Activated T-cell treated with anti-CD3 and anti-CD28 coated beads, Interleukin-2, amount 50 U/mL, for 48 hours (primary cell): Measurements from ENCODE around the gene PRR11.
A peak's percentile ranks its signal among the peaks of the same experiment; 100 is the strongest.
"Not testable (repeated sequence)": the region's sequence is repeated elsewhere in the genome, so short reads cannot be mapped to it uniquely, and the experiment has no call there.

ENCODE experiments used
- DNase-seq, 2 experiments: peaks; one replicate each; pipeline ENCODE4 v3.0.0-alpha.2; 2020

The PRR11 gene

DNA sequence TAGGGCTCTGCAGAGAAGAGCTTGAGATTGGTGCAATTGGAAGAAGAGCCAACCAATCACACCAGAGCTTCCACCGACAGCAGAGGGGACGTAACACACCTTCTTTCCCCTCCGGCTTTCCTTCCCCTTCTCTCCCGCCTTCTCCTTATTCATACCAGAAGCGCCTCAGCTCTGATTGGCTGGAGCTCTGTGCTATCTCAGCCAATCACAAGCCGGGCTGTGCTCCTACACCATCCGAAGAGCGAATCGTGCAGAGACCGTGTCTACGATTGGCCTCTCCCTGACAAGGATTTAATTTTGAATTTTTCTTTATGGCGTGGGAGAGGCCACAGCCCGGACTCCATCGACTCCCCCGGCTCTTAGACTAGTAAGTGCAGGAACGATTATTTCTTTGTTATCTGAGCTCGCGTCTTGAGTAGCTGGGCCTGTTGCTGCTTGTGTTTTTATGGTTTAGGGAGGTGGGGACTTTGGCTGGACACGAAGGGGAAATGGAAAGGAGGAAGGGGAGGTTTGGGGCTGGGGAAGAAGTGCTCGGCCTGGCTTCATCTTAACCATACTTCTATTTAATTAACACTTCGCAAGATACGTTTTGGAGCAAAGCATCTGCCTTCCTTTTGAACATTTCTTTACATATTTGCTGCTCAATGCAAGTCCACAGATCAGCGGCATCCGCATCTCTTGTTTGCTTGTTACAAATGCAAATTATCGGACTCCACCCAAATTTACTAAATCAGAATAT, at the start of gene PRR11:
PRR11 (plus strand) TSS at position 308 of the 739 bp plus-strand sequence. CDS start 14,007 bp downstream, outside the sequence.
- peak; percentile 88 to 90 for DNase-seq

DNA sequence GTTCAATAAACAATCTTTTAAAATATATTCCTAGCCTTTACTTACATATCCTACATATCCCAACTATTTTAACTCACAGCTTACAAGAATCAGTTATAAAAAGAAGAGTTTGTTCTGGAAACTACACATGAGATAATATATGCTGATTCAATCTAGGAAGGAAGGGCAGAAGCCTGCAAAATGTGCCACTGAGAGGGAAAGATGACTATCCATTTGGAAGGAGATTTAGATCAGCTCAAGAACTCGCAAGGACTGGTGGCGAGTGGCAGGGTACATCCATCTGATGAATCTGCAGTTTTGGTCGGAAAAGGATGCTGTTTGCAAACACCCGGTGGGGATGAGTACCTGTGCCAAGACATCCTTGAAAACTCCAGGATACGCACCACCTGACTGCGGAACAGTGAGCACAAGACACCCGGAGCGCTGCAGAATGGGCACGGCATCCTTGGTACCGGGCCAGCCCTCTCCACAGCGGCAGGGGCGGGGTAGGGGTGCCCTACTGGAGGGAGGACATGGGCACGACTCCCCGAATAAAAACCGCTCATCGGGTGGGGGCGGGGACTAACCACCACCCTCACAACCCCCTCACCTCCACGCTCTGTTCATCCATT, 49.6 kb upstream of the PRR11 start:
- DNase-seq, result peak; percentile 79

GRCh38 chr17:59106463-59107305, 48.9 kb upstream of the PRR11 start, which contains the start of gene TRIM37:
TSS of gene TRIM37 (minus strand) at chr17:59106880. CDS start at chr17:59106461, 419 bp downstream.
- DNase-seq, result peak; percentile 99

- DNase-seq, result no peak
Observed at GRCh38 chr17:59107306-59107670, 48.3 kb upstream of the PRR11 start.

DNA sequence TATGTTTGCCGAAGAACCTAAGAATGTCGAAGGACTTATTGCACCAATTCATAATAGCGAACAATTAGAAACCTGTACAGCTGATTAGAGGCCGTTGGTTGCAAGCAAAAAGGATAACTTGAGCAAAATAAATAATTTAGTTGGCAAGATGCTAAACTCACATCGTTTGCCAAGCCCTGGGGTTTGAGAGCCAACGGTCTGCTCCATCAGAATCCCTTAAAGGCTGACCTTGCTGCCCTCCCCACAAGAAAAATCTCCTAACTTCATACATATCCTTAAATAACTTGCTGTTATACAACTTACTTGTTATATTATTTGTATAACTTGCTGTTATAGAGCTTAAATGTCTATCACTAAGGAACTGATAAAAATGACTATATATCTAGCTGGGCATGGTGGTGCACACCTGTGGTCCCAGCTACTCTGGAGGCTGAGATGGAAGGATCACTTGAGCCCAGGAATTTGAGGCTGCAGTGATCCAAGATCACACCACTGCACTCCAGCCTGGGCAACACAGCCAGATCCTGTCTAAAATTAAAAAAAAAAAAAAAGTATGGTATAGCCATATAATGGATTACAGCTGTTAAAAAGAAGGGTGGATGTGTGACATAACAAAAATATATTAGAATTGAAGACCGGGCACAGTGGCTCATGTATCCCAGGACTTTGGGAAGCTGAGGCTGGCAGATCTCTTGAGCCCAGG, 47.0 kb upstream of the PRR11 start:
- no peak for DNase-seq

DNA sequence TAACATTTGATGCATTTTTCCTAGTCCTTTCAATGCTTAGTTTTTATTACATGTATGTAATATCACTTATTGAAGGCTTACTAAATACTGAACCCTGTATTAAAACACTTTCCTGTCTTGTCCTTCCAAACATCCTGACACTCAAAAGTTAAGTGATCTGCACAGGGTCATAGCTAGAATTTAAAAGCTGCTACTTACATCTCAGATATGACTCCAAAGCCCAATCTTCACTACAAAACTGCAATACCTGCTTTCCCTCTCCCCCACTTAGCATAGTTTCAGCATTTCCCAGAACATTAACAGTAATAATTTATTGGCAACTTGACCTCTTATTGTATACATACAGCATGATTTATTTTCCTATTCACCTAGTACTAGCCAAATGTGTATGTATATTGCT, 44.6 kb upstream of the PRR11 start:
- DNase-seq, result no peak

- DNase-seq, result no peak
Observed at GRCh38 chr17:59111539-59111938, 44.0 kb upstream of the PRR11 start.

GRCh38 chr17:59115474-59115873, 40.1 kb upstream of the PRR11 start:
- no peak for DNase-seq

DNA sequence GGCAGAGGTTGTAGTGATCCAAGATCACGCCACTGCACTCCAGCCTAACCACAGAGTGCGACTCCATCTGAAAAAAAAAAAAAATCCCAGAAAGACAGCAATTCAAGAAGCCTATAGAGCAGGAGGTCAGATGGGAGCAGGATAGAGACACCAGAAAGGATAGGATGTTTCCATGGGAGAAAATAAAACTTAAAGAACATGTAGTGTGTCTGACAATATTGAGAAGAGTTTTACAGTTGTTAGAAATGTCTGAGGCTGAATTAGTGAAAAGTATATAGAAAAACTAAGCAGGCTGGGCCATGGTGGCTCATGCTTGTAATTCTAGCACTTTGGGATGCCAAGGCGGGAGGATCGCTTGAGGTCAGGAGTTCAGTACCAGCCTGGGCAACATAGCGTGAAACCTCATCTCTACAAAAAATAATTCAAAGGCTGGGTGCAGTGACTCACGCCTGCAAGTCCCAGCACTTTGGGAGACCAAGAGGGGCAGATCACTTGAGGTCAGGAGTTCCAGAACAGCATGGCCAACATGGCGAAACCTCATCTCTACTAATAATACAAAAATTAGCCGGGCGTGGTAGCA, 33.6 kb upstream of the PRR11 start:
- no peak for DNase-seq

DNA sequence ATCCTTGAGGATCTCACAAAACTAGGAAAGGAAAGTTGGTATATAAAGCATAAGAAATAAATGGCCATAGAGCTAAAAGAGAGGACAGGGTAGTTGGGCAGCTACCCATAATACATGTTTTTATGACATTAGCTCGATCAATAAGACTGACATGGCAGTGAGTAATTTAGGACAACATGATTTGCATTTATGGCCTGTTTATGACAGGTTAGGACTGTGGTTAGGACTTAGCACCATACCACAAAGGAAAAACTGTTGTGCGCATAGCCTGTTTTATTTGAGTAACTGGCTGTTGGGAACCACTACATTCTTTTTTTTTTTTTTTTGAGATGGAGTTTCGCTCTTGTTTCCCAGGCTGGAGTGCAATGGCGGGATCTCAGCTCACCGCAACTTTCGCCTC, 30.9 kb upstream of the PRR11 start:
- DNase-seq, result no peak

DNA sequence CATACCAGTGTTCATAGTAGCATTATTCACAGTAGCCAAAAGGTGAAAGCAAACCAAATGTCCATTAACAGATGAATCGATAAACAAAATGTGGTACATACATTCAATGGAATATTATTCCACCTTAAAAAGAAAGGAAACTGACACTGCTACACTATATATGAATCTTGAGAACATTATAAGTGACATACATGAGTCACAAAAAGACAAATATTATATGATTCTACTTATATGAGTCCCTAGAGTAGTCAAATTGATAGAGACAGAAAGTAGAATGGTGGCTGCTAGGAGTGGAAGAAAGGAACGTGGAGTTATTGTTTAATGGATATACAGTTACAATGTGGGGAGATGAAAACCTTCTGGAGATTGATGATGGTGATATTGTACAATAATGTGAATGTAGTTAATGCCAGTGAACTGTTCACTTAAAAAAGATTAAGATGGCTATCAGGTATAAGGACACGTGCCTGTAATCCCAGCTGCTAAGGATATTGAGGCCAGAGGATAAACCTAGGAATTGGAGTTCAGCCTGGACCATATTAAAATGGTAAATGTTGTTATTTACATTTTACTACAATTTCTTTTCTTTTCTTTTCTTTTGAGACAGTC, 28.6 kb upstream of the PRR11 start:
- no peak for DNase-seq

DNA sequence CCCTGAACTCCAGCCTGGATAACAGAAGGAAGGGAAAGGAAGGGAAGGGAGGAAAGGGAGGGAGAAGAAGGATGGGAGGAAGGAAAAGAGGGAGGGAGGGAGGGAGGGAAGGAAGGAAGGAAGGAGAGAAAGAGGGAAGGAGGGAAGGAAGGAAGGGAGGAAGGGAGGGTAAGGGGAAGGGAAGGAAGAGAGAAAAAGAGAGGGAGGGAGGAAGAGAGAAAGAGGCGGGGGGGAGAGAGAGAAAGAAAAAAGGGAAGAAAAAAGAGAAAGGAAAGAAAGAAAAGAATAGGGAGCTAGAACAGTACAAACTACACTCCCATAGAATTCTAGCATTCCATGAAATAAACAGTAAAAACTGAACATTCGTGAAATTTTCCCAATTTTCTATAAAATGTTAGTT, 25.7 kb upstream of the PRR11 start:
- no peak for DNase-seq

DNA sequence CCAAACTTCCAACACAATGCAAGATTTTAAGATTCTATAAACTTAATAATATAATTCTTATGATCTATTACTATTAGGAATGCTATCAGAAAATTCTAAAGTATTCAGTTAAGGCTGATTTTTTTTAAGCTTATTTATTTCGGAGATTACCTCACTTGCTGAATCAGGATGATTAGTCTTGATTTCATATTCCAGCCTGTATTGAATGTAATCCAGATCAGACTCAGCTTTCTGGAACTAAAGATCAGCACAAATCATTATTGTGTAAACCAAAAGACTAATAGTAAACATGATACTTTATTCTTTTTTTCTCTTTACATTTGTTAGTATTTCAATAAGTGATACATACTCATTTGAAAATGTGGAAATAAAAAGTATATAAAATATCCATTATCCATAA, 24.4 kb upstream of the PRR11 start:
- no peak for DNase-seq

DNA sequence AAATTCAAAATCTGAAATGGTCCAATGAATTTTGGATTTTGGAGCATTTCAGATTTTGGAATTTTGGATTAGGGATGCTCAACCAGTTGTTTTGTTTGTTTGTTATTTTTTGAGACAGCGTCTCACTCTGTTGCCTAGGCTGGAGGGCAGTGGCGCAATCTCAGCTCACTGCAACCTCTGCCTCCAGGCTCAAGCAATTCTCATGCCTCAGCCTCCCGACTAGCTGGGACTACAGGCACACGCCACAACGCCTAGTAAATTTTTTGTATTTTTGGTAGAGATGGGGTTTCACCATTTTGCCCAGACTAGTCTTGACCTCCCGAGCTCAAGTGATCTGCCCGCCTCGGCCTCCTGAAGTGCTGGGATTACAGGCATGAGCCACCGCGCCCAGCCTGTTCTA, 17.2 kb upstream of the PRR11 start:
- DNase-seq, result not testable (repeated sequence)

DNA sequence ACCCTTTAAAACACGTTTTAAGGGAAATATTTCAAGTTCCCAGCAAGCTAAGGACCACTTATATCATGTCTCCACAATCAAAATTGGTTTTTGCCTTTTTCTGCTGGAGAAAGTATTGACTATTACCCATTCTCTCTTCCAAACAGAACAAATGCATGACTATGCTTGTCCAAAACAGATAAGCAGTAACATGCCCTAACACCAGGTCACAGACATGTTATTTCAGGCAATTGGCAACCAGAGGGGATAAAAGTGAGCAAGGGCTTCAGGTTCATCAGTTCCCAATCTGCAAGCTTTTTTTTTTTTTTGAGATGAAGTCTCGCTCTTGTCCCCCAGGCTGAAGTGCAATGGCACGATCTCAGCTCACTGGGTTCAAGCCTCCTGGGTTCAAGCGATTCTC, 15.6 kb upstream of the PRR11 start:
- no peak for DNase-seq

- no peak for DNase-seq
Observed at GRCh38 chr17:59141860-59142259, 13.7 kb upstream of the PRR11 start.

GRCh38 chr17:59145571-59146096, 9.9 kb upstream of the PRR11 start:
- no peak for DNase-seq

DNA sequence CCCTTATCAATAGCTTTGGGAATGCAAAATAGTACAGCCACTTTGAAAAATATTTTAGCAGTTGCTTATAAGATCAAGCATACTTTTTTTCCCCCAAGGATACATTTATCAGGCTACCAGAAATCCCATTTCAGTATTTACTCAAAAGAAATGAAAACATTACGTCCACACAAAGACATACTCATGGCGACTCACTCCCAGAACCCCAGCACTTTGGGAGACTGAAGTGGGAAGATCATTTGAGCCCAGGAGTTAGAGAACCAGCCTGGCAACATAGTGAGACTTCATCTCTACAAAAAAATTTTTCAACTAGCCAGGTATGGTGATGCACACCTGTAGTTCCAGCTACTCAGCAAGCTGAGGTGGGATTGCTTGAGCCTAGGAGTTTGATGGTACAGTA, 6.5 kb upstream of the PRR11 start:
- no peak for DNase-seq

DNA sequence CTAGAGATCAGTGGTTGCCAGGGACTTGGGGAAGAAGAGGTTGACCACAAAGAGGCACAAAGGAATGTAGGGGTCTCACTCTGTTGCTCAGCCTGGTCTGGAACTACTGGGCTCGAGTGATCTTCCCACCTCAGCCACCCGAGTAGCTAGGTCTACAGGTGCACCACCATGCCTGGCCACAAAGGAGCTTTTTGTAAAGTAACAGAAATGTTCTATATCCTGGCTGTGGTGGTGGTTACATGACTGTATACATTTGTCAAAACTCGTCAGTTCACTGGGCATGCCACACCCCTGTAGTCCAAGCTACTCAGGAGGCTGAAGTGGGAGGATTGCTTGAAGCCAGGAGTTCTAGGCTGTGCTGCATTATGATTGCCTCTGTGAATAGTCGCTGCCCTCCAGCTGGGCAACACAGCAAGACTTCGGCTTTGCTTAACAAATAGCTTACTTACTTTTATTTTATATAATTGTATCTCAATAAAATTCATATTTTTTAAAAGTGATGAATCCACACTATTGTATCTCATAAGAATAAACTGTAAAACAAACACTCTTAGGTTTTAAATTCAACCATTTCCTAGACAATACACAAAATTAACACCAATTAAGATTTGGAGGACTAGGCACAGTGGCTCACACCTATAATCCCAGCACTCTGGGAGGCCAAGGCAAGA, 5.6 kb upstream of the PRR11 start:
- no peak for DNase-seq

GRCh38 chr17:59151006-59151405, 4.5 kb upstream of the PRR11 start:
- DNase-seq, result no peak

DNA sequence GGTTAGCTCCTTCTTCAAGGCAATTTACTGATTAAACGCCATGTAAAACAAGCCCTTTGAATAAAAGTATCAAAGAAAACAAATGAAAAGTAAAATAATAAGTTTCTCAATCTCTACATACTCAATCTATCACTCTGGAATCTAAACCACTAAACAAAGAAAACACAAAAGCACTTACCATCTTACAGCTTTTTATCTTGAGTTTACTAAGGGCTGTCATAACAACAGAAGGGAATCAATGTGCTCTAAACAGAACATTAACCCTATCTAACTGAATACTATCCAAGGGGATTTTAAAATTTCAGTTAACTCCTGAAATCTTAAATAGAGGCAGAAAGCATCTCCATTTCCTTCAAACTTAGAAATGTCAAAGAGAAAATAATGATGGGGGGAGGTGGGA, 4.0 kb upstream of the PRR11 start:
- no peak for DNase-seq
